Mesendoderm (in vitro differentiated cells): ENCODE results near the gene FGF23.

Experiments used
- DNase-seq: peaks from one replicate; pipeline ENCODE4 v3.0.0; 2013
- H2AK5ac ChIP-seq: 2 replicates; pipeline ENCODE4 v1.6.1; 2013; ENCODE audit warnings: low read length, inconsistent platforms
- H2BK120ac ChIP-seq: 2 replicates; pipeline ENCODE4 v1.6.1; 2013; ENCODE audit warnings: low read depth, mild to moderate bottlenecking, low read length, moderate library complexity, mixed read lengths
- H2BK15ac ChIP-seq: replicated peaks from 2 replicates; pipeline ENCODE4 v1.6.1; 2013; ENCODE audit warnings: low read depth, mild to moderate bottlenecking, moderate library complexity
- H2BK5ac ChIP-seq: 2 replicates; pipeline ENCODE4 v1.6.1; 2013; ENCODE audit warnings: low read length, inconsistent platforms
- H3K18ac ChIP-seq: 2 replicates; pipeline ENCODE4 v1.6.1; 2013; ENCODE audit warnings: mild to moderate bottlenecking, low read length, mixed read lengths
- H3K23ac ChIP-seq: one replicate; pipeline ENCODE4 v1.6.1; 2013; ENCODE audit warnings: low read length
- H3K27ac ChIP-seq: 2 replicates; pipeline ENCODE4 v1.5.1; 2013; ENCODE audit warnings: low read depth, mild to moderate bottlenecking, inconsistent platforms, low read length, moderate library complexity
- H3K27me3 ChIP-seq: 2 replicates; pipeline ENCODE4 v1.6.1; 2013; ENCODE audit warnings: low read length, control low read depth, mild to moderate bottlenecking, inconsistent platforms; ENCODE audit not compliant: insufficient read depth, poor library complexity
- H3K36me3 ChIP-seq: 2 replicates; pipeline ENCODE4 v1.6.1; 2013; ENCODE audit warnings: low read length, inconsistent platforms; ENCODE audit not compliant: control insufficient read depth, insufficient read depth
- H3K4ac ChIP-seq: one replicate; pipeline ENCODE4 v1.6.1; 2013; ENCODE audit warnings: low read depth, mild to moderate bottlenecking, low read length, moderate library complexity
- H3K4me1 ChIP-seq: 2 replicates; pipeline ENCODE4 v1.6.1; 2013; ENCODE audit warnings: low read depth, low read length, inconsistent platforms; ENCODE audit not compliant: control insufficient read depth
- H3K4me2 ChIP-seq: 2 replicates; pipeline ENCODE4 v1.6.1; 2013; ENCODE audit warnings: low read length
- H3K4me3 ChIP-seq: 2 replicates; pipeline ENCODE4 v1.5.1; 2013; ENCODE audit warnings: mild to moderate bottlenecking, low read length
- H3K56ac ChIP-seq: one replicate; pipeline ENCODE4 v1.6.1; 2013; ENCODE audit warnings: low read length
- H3K79me1 ChIP-seq: 2 replicates; pipeline ENCODE4 v1.6.1; 2013; ENCODE audit warnings: low read length, inconsistent platforms
- H3K79me2 ChIP-seq: 2 replicates; pipeline ENCODE4 v1.6.1; 2013; ENCODE audit warnings: mild to moderate bottlenecking, low read length; ENCODE audit not compliant: control insufficient read depth, insufficient read depth
- H3K9ac ChIP-seq: 2 replicates; pipeline ENCODE4 v1.6.1; 2013; ENCODE audit warnings: low read length, inconsistent platforms
- H4K5ac ChIP-seq: one replicate; pipeline ENCODE4 v1.6.1; 2013; ENCODE audit warnings: low read length
- H4K8ac ChIP-seq: one replicate; pipeline ENCODE4 v1.6.1; 2013; ENCODE audit warnings: low read depth, mild to moderate bottlenecking, control low read depth, low read length, moderate library complexity
- WGBS: extraction: QIAGEN DNeasy Blood & Tissue Kit; methylation state at CpG from one replicate; pipeline ENCODE4 v1.1.7; 2013; ENCODE audit warnings: low lambda C conversion rate, missing lambda C conversion rate; ENCODE audit not compliant: insufficient coverage; ENCODE audit errors: extremely low coverage; 5-methylcytosine and 5-hydroxymethylcytosine counted together

FGF23 gene

DNA sequence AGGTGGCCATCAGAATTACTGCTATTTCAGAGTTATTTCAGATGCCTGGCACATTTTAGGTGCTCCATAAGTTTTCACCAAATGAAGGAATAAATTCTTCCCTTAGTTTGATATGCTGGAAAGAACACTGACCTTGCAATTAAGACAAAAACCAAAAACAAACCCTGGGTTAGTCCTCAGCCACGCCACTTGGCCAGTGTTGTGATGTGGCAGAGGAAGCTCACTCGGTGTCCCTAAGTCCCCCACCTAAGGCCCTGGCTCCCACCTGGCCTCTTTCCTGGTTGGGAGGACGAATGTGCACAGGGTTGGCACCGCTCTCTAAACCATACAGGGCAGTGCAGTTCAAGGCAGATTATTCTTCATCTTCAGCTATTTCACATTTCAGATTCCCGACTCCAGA lies 13.7 kb upstream of the FGF23 start:
- H3K4me1 ChIP-seq: no peaks in the 10 kb centered on the region
- no peak overlapping the region for H2BK5ac ChIP-seq
- H3K23ac ChIP-seq: no peak overlapping the region
- H2BK15ac ChIP-seq: no peak overlapping the region
- no peak overlapping the region for H3K18ac ChIP-seq
- H3K79me2 ChIP-seq: no peaks in the 10 kb centered on the region
- H3K36me3 ChIP-seq: no peaks in the 10 kb centered on the region
- no peak overlapping the region for H3K9ac ChIP-seq
- H4K5ac ChIP-seq: no peak overlapping the region
- H3K27ac ChIP-seq: no peak overlapping the region
- H4K8ac ChIP-seq: no peak overlapping the region
- H3K27me3 ChIP-seq: no peaks in the 10 kb centered on the region
- H3K56ac ChIP-seq: no peak overlapping the region
- no peak overlapping the region for H2BK120ac ChIP-seq
- no peaks in the 10 kb centered on the region for H3K79me1 ChIP-seq
- no CpG with 5 or more reads among the region's 5 CpGs for WGBS
- no peak overlapping the region for H3K4me2 ChIP-seq
- DNase-seq: no peak
- no peak overlapping the region for H3K4me3 ChIP-seq
- H2AK5ac ChIP-seq: no peak overlapping the region
- no peak overlapping the region for H3K4ac ChIP-seq

DNA sequence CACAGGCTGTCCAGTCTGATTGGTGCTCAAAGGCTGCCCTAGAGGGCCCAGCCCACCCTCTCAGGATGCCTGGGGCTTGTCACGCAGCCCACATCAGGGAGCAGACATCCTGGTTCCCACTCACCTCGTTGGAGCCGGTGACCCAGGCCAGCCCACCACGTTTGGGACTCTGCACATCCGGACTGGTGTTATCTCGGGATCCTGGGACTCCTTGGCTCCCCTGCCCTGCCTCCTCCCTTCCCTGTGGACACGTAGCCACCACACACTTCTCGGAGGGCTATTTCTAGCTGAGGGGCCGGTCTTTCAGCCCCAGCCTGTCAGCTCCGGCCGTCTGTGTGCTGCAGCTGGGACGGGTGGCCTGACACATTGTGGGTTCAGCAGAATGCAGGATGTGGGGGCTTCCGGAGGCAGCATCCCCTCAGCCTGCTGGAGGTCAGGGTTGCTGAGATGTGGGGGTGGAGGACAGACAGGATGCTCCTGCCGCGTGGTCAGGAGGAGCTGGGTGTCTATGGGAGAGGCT lies 12.8 kb upstream of the FGF23 start:
- no peak overlapping the region for H3K23ac ChIP-seq
- H2BK120ac ChIP-seq: no peak overlapping the region
- no peak overlapping the region for H3K56ac ChIP-seq
- no peak overlapping the region for H4K5ac ChIP-seq
- no CpG with 5 or more reads among the region's 15 CpGs for WGBS
- H3K4me1 ChIP-seq: no peaks in the 10 kb centered on the region
- no peak overlapping the region for H3K4me3 ChIP-seq
- no peaks in the 10 kb centered on the region for H3K79me2 ChIP-seq
- DNase-seq: no peak
- no peaks in the 10 kb centered on the region for H3K27me3 ChIP-seq
- H3K36me3 ChIP-seq: no peaks in the 10 kb centered on the region
- H3K4ac ChIP-seq: no peak overlapping the region
- H2BK5ac ChIP-seq: no peak overlapping the region
- no peak overlapping the region for H3K4me2 ChIP-seq
- H2AK5ac ChIP-seq: no peak overlapping the region
- H4K8ac ChIP-seq: no peak overlapping the region
- H2BK15ac ChIP-seq: no peak overlapping the region
- no peak overlapping the region for H3K27ac ChIP-seq
- H3K79me1 ChIP-seq: no peaks in the 10 kb centered on the region
- H3K9ac ChIP-seq: no peak overlapping the region
- H3K18ac ChIP-seq: no peak overlapping the region

DNA sequence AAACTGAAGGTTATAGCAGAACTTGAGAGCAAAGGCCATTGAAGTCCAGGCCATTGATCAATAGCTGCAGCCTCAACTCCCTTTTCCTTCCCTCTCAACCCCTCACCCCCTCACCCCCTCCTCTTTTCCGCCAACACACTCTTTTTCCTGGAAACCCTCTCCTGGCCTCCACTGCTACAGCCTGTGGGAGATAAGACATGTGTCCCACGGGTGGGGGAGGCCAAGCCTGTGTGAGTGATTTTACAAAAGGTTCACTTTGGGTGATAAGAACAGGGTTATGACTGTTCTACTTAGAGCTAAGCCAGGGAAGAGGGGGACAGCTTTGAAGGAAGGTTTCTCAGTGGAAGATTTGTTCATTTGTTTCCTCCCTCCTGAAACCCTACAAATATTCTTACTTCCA lies 9.2 kb upstream of the FGF23 start:
- Histone ChIP-seq H3K4me3 (no peak overlapping the region), H3K79me1 (no peaks in the 10 kb centered on the region), H3K18ac (no peak overlapping the region), H3K4me2 (no peak overlapping the region), H4K8ac (no peak overlapping the region), H3K9ac (no peak overlapping the region), H3K27me3 (no peaks in the 10 kb centered on the region), H2BK5ac (no peak overlapping the region), H2AK5ac (no peak overlapping the region), H2BK15ac (no peak overlapping the region), H3K79me2 (no peaks in the 10 kb centered on the region), H2BK120ac (no peak overlapping the region), H3K23ac (no peak overlapping the region), H3K4me1 (no peaks in the 10 kb centered on the region), H3K36me3 (no peaks in the 10 kb centered on the region), H4K5ac (no peak overlapping the region), H3K27ac (no peak overlapping the region), H3K56ac (no peak overlapping the region), H3K4ac (no peak overlapping the region)
- 100% methylated on average over 1 of the region's 2 CpGs for WGBS
- DNase-seq: no peak

DNA sequence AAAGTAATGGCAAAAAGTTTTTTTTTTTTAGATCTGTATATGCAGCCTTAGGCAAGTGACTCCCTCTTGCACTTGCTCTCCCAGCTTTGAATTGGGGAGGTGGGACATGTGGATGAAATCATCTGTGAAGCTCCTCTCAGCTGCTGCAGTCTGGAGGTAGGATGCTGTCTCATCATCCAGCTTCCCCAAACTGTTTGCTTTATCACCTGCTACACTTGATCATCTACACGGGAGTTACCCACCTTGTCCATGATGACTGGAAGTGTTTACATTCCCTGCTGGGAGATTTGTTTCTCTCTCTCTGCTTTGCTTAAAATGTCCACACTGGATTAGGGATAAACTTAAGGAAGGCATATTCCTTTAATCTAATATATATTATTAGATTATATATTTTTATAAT lies 8.5 kb upstream of the FGF23 start:
- H4K5ac ChIP-seq: no peak overlapping the region
- H3K4ac ChIP-seq: no peak overlapping the region
- no peak overlapping the region for H2BK5ac ChIP-seq
- H3K9ac ChIP-seq: no peak overlapping the region
- no peak overlapping the region for H3K27ac ChIP-seq
- no peak overlapping the region for H2BK120ac ChIP-seq
- no peak overlapping the region for H3K18ac ChIP-seq
- H2AK5ac ChIP-seq: no peak overlapping the region
- no peak overlapping the region for H3K23ac ChIP-seq
- no peak overlapping the region for H2BK15ac ChIP-seq
- no peak for DNase-seq
- no peaks in the 10 kb centered on the region for H3K36me3 ChIP-seq
- H3K4me1 ChIP-seq: no peaks in the 10 kb centered on the region
- H3K56ac ChIP-seq: no peak overlapping the region
- H3K4me3 ChIP-seq: no peak overlapping the region
- no peaks in the 10 kb centered on the region for H3K79me1 ChIP-seq
- H3K4me2 ChIP-seq: no peak overlapping the region
- no peaks in the 10 kb centered on the region for H3K79me2 ChIP-seq
- WGBS: no CpG with 5 or more reads among the region's 1 CpG
- no peaks in the 10 kb centered on the region for H3K27me3 ChIP-seq
- H4K8ac ChIP-seq: no peak overlapping the region

DNA sequence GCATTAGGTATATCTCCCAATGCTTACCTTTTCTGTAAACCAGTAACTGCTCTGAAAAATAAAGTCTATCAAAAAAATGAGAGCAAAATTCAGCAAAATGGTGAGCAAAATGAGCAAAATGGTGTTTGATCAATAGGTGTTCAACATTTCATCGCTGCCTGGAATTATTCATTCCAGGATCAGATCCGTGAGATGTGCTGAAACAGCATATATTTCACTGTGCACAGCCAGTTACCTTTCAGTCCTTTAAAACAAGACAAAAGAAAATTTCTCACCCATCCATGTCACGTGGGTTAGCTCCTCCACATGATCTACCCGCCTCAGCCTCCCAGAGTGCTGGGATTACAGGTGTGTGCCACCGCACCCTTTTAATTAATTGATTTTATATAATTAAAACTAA lies 8.1 kb upstream of the FGF23 start:
- no peaks in the 10 kb centered on the region for H3K79me2 ChIP-seq
- no CpG with 5 or more reads among the region's 5 CpGs for WGBS
- no peak for DNase-seq
- H3K79me1 ChIP-seq: no peaks in the 10 kb centered on the region
- no peak overlapping the region for H2BK120ac ChIP-seq
- H3K23ac ChIP-seq: no peak overlapping the region
- no peak overlapping the region for H4K5ac ChIP-seq
- no peak overlapping the region for H3K56ac ChIP-seq
- H2BK5ac ChIP-seq: no peak overlapping the region
- H2AK5ac ChIP-seq: no peak overlapping the region
- H3K4me1 ChIP-seq: no peaks in the 10 kb centered on the region
- H2BK15ac ChIP-seq: no peak overlapping the region
- H3K27me3 ChIP-seq: no peaks in the 10 kb centered on the region
- no peak overlapping the region for H3K4ac ChIP-seq
- H3K4me2 ChIP-seq: no peak overlapping the region
- H3K27ac ChIP-seq: no peak overlapping the region
- no peaks in the 10 kb centered on the region for H3K36me3 ChIP-seq
- no peak overlapping the region for H3K4me3 ChIP-seq
- no peak overlapping the region for H3K9ac ChIP-seq
- H4K8ac ChIP-seq: no peak overlapping the region
- H3K18ac ChIP-seq: no peak overlapping the region

DNA sequence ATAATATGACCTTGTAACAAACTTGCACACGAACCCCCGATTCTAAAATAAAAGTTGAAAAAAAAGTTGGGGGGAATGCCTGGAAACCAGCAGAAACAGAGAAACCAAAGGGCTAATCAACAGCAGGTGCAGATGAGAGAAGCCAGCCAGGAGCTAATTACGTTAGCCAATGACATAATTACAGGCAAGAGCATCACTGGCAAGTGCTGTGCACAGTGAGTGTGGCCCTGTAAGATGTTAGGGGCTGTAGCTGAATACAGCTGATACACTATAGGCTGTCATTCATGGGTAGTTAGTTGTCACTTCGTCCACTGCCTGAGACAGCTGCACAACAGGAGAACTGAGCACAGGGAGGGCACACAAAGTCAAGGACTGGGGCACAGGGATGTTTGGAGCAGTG lies 7.3 kb upstream of the FGF23 start:
- Histone ChIP-seq H3K4me3 (no peak overlapping the region), H3K23ac (no peak overlapping the region)
- WGBS: no CpG with 5 or more reads among the region's 4 CpGs

More for the DNA sequence above, 7.3 kb upstream of the FGF23 start:
- Histone ChIP-seq H2BK5ac (no peak overlapping the region), H2BK120ac (no peak overlapping the region), H3K4ac (no peak overlapping the region), H4K5ac (no peak overlapping the region), H3K79me2 (no peaks in the 10 kb centered on the region), H4K8ac (no peak overlapping the region), H3K27me3 (no peaks in the 10 kb centered on the region), H2BK15ac (no peak overlapping the region), H3K56ac (no peak overlapping the region), H3K18ac (no peak overlapping the region), H2AK5ac (no peak overlapping the region), H3K4me1 (no peaks in the 10 kb centered on the region), H3K4me2 (no peak overlapping the region), H3K27ac (no peak overlapping the region), H3K36me3 (no peaks in the 10 kb centered on the region), H3K79me1 (no peaks in the 10 kb centered on the region), H3K9ac (no peak overlapping the region)
- DNase-seq: no peak
